PC-9 (cell line): ENCODE data around the gene CLDN20.

ENCODE experiments used
- CTCF ChIP-seq: fragments of 200-600 bp; sonication (generic); conservative IDR thresholded peaks from 2 replicates; pipeline ENCODE4 v1.6.1; 2017; ENCODE audit warnings: mixed run types, antibody characterized with exemption, mild to moderate bottlenecking, moderate library complexity
- EZH2 ChIP-seq: fragments of 200-600 bp; sonication (generic); IDR thresholded peaks from 2 replicates; pipeline ENCODE4 v1.8.0; 2017; ENCODE audit warnings: antibody characterized with exemption, low read depth

DNA sequence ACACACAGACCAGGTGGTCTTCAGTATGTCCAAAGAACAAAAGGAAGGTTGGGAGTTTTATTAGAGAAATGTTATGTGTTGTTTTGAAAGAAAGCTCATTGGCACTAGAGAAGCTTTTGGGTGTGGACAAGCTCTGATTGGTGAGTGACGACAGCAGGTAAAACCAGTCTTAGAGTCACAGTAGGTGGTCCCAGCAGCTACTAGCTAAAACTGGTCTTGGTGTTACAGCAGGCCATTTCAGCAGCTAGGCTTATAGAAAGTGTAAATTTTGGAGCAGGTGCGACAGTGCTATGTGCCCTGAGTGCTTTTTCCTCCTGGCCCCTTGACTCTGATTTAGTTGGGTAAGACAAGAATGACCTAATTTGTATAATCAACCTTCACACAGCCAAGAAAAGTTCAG lies 3.6 kb downstream of the CLDN20 start:
- TF ChIP-seq CTCF, result no peak
- no peak for TF ChIP-seq EZH2
